ENCODE data around the gene DCTN5.
"Not testable (repeated sequence)": the region's sequence is repeated elsewhere in the genome, so short reads cannot be mapped to it uniquely, and the experiment has no call there.

DCTN5 gene

DNA sequence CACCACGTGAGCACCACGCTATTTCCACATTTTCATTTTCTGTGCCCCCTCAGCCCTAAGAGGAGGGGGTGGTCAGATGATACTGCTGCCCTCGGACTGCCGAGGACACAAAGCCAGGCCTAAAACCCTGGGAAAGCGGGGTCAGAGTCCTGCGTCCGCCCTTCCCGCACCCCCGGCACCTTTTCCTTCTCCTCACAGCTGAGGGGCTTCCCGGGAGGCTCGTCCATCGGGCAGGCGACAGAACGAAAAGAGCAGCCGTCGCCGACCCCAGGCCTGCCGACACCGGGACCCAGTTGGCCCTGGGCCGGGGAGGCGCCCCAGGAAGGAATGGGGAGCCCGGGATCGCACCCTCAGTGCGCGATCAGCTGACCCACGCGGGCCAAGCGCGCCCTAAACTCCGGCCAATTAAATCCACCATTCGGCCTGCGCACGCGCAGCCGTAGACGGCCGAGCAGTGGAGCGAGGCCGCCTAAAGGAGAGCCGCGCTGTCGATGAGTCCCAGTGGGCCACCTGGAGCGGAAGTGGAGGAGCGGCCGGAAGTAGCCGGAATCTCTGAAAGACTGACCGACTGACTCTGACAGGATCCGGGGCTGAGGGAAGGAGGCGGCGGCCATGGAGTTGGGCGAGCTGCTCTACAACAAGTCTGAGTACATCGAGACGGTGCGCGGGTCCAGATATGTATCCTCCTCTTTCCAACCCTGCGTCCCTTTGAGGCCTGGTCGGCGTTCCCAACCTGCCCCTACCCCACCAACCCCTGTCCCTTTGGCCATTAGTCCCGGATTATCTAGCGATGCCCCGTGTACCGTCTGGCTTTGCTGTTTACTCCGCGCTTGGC lies at the start of gene DCTN5, which contains the start of gene PALB2:
Gene DCTN5, plus strand, starts transcription at position 536 of the 835 bp plus-strand sequence. Its CDS starts 77 bp downstream, at position 613.
Gene PALB2, minus strand, starts transcription at position 380 of the 835 bp plus-strand sequence. Its CDS starts 153 bp downstream, at position 227.
- DNase-seq (ENCODE audit: low read depth in 2 of 2), result peak; percentile 62 to 72

DNA sequence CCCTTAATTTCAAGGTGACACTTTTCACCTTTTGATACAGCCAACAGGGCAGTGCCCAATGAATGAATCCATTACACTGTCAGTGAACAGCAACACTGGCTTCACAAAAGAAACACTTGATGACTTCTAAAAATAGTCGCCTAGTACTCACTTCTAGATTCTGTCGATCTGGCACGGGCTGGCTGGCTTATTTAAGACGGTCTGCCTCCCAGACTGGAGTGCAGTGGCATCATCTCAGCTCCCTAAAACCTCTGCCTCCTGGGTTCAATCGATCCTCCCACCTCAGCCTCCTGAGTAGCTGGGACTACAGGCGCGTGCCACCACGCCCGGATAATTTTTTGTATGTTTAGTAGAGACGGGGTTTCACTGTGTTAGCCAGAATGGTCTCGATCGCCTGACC lies 47.1 kb upstream of the DCTN5 start:
- no peak for DNase-seq (ENCODE audit: low read depth in 2 of 2)

DNA sequence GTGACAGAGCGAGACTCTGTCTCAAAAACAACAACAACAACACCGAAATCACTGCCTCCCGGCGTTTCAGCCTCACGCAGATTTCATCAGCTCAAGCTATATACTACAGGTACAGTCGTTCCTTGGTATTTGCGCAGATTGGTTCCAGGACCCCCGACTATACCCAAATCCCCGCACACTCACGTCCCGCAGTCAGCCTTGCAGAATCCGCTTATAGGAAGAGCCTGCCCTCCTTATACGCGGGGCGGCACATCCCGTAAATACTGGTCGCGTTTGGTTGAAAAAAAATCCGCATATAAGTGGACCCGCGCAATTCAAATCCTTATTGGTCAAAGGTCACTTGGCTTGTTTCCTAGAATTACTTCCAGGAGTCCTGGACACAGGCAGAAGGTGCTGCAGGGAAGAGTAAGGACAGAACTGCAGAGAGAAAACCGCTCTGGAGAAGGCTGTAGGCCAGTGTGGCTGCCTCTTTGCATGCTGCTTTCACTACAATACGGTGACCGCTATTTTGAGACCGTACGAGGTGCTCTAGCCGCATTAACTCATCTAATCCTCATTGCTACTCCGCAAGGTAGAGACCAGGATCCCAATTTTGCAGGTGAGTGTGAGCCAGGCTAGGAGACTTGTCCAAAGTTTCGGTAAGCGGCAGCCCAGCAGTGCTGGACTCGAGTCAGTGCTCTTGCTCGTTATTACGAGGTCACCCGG lies 45.9 kb upstream of the DCTN5 start:
- no peak for DNase-seq (ENCODE audit: low read depth in 2 of 2)

DNA sequence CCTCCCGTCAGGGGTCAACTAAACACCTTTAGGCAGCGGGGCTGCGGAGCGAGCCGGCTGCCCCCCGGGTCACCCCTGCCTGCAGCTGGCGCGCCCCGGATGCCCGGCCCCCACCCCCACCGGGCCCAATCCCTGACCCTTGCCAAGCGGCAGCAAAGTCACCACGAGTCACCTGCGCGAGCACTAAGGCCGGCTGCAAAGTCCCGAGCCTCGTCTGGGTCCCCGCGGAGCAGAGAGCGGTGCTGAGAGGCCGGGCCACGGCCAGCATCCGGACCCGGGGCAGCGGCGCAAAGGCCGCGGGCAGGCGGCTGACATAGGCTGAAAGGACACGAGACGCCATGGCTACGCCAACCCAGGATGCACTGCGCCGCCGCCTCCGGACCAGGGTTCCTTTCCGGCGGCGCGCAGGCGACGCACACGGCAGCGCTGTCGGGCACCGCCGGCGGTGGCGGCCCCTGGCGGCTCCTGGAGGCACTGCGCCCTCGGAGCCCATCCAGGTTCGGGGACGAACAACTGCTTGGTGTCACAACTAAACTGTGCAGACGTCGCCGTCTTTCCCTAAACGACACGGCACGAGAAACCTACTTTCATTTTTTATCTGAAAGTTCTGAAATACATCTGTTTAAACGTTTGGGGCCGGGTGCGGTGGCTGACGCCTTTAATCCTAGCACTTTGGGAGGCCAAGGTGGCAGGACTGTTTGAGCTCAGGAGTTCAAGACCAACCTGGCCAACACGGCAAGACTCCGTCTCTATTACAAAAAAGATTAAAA lies 45.1 kb upstream of the DCTN5 start, which contains the start of gene NDUFAB1:
Gene NDUFAB1, minus strand, starts transcription at position 366 of the 770 bp plus-strand sequence. Its CDS starts 26 bp downstream, at position 340.
- DNase-seq (ENCODE audit: low read depth in 2 of 2), result peak; percentile 76 to 84

DNA sequence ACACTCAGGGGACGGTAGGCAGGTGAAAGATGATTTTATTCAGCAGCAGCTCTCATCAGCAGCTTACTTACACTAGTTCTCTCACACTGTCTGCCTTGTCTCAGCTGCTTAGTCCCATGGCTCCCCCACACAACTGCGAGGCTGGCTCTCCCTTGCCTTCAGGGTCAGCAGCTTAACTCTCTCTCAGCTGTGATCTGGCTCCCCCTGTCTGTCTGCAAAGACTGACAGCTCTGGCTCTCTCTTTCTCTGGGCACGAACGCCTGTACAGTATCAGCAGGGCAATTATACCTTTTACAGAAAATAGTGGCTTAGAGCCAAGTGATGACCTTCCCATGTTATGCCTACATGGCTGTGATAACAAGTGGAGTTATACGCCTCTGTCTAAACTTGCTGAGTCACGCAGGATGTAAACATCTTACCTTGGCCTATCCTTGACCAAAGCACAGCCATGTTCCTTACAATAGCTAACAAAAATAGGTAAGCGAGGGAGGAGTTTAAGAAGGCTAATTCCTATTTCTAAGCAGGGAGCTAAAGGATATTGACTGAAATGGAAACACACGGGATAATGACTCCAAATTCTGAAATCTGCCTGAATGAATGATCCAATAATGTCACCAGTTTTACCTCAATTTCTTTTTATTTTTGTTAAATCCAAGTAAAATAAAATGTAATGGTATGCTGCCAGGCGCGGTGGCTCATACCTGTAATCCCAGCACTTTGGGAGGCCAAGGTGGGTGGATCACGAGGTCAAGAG lies 44.1 kb upstream of the DCTN5 start:
- no peak for DNase-seq (ENCODE audit: low read depth in 2 of 2)

DNA sequence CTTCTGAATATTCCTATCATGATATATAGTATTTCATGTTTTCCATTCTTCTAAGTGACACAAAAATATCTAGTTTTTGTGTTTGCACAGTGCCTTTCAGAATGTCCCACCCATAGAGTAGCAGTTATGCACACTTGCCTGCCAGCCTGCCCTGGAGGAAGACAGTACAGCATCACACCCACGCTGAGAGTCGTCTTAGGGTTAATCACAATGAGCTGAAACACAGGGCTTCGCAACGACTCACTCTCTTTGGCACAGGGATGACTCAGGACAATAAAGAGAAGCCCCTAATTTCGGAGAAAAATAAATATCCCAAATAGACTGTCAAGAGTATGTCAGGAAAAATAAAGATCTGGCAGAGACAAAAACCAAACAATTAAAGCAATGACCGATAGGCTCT lies 33.5 kb upstream of the DCTN5 start:
- no peak for DNase-seq (ENCODE audit: low read depth in 2 of 2)

DNA sequence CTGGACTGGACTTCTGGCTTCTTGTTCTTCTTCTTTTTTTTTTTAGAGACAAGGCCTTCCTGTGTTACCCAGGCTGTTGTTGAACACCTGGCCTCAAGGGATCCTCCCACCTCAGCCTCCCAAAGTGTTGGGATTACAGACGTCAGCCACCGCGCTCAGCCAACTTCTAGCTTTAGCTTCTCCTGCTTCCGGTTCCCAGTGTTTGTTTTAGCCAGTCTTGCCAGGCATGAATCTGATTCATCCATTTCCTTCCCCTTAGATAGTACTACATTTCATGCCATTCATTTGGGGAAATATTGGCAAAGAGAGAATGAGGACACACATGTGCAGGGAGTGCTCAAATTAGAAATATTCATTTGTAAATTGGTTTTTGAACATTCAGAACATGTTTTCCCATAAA lies 33.1 kb upstream of the DCTN5 start:
- DNase-seq (ENCODE audit: low read depth in 2 of 2), result no peak

DNA sequence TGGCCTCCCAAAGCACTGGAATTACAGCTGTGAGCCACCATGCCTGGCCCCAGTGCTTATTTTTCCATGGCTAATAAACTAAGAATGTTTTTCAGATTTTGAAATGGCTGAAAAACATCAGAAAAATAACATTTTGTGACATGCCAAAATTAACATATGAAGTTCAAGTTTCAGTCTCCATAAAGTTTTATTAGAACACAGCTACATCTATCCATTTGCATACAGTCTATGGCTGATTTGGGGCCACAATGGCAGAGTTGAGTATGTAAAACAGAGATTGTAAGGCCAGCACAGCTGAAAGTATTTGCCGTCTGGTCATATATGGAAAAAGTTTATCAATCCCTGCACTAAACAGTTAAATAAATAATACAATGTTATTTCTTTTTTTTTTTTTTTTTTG lies 31.3 kb upstream of the DCTN5 start:
- DNase-seq (ENCODE audit: low read depth in 2 of 2), result no peak

DNA sequence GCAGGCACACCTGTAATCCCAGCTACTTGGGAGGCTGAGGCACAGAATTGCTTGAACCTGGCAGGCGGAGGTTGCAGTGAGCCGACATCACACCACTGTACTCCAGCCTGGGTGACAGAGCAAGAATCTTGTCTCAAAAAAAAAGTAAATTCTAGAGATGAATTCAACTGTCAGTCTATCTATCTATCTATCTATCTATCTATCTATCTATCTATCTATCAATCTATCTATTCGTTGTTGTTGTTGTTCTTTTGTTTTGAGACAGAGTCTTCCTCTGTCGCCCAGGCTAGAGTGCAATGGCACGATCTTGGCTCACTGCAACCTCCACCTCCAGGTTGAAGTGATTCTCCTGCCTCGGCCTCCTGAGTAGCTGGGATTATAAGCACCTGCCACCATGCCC lies 30.4 kb upstream of the DCTN5 start:
- not testable (repeated sequence) for DNase-seq (ENCODE audit: low read depth in 2 of 2)

DNA sequence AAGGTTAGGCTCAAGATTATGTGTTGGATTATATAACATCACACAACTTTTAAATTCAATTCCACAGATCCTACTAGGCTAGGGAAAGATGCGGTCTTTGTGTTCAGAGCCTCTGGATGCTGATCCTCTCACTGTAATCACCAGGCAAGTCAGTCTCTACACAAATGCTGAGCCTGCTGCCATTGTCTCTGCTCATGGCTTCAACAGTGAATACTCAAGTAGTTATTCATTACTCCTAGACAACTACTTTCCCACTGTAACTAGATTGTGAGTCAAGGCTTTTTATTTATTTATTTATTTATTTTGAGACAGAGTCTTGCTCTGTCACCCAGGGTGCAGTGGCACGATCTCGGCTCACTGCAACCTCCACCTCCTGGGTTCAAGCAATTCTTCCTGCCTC lies 29.3 kb upstream of the DCTN5 start:
- DNase-seq (ENCODE audit: low read depth in 2 of 2), result no peak

DNA sequence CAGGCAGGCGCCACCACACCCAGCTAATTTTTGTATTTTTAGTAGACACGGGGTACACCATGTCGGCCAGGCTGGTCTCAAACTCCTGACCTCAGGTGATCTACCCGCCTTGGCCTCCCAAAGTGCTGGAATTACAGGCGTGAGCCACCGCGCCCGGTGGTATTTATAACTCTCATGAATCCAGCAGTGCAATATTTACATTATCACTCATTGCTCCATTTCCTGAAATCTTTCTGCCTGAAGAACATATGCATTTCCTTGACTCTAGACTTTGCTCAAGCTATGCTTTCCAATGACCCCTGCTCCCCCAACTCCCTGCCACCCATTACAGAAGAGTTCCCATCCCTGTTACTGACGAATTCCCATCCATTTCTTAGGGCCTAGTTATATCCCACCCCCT lies 25.5 kb upstream of the DCTN5 start:
- no peak for DNase-seq (ENCODE audit: low read depth in 2 of 2)

DNA sequence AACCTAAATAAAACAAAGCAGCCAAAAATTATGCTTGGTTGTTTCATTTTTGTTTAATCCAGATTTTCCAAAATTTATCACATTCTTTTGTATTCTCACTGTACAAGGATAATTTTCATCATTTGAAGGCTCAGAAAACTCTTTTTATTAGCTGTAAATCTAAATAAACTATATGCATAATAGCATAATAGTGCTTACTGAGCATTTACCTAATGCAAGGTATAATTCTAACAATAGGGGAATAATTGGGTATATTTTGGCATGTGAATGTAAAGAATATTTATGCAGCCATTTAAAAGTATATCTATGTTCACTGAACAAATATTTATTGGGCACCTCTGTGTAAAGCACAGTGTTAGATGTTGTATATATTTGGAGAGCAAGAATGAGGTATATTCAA lies 17.2 kb upstream of the DCTN5 start:
- no peak for DNase-seq (ENCODE audit: low read depth in 2 of 2)

DNA sequence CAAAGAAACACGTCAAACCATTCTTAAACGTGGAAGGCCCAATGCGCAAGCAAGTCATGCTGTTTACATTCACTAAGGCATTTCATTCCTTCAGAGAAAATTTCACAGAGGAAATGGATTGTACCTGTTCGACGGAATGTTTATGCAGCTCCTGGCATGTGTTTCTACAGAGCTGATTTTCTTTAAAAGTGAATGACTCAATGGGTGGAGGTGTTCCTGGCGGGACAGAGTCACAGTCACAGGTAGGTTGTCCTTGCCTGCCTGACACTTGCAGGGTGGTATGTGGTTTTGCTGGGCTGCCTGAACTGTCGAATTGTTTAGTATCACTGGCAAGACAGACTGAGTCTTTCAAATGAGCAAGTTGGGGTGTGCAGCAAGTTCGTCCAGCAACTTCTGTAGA lies 11.8 kb upstream of the DCTN5 start:
- no peak for DNase-seq (ENCODE audit: low read depth in 2 of 2)

DNA sequence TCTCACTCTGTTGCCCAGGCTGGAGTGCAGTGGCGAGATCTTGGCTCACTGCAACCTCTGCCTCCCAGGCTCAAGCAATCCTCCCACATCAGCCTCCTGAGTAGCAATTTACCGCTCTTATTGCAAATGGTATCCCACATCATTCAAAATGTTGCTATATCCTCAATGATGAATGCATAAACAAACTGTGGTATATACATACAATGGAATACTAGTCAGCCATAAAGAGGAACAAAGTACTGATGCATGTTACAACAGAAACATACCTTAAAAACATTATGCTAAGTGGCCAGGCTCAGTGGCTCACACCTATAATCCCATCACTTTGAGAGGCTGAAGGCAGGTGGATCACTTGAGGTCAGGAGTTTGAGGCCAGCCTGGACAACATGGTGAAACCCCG lies 9.4 kb upstream of the DCTN5 start:
- not testable (repeated sequence) for DNase-seq (ENCODE audit: low read depth in 2 of 2)

DNA sequence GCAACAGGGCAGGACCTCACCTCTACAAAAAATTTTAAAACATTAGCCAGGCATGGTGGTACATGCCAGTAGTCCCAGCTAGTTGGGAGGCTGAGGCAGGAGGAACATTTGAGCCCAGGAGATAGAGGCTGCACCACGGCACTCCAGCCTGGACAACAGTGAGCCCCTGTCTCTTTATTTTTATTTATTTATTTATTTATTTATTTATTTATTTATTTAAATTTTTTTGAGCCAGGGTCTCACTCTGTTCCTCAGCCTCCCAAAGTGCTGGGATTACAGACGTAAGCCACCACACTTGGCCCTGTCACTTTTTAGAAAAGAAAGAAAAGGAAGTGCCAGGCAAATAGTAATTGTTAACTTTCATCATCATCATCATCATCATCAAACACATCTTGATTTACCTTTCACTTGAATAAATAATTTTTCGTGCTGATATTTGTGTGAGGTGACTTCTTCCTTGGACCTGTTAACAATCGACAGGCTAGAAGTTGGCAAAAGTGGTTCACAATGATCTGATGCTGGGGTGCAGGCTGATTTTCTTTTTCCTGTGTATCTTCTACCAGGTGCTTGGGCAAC lies 6.7 kb upstream of the DCTN5 start:
- no peak for DNase-seq (ENCODE audit: low read depth in 2 of 2)

DNA sequence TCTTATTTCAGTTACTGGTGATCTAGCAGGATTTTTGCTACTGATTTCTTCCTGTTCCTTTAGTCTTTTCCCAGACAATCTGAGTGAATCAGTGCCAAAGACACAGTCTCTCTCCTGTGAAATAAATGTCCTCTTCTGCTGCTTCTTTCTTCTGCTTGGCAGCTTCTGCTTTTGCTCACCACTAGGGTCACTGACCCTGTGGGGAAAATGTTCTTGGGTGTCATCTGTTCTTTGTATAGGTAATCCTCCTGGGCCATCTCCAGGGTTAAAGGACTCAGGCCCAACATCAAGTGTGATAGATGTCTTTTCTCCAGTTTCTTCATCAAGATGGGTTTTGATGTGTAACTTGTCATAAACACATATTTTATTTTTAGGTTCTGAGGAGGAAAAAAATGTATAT lies 5.3 kb upstream of the DCTN5 start:
- DNase-seq (ENCODE audit: low read depth in 2 of 2), result no peak

DNA sequence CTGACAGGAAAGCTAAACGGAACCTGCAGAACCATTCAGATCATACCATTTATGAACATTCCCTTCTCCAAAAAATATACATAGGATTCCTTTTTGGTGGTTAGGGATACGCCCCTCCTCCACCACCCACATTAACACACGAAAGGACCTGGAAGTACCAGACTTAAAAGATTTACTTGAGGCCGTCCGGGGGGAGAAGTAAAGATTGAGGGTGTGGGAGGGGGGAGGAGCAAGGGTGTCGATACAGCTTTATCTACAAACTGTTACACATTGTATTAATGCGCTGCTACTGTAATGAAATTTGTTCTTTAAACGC lies 693 bp upstream of the DCTN5 start:
- no peak for DNase-seq (ENCODE audit: low read depth in 2 of 2)

DNA sequence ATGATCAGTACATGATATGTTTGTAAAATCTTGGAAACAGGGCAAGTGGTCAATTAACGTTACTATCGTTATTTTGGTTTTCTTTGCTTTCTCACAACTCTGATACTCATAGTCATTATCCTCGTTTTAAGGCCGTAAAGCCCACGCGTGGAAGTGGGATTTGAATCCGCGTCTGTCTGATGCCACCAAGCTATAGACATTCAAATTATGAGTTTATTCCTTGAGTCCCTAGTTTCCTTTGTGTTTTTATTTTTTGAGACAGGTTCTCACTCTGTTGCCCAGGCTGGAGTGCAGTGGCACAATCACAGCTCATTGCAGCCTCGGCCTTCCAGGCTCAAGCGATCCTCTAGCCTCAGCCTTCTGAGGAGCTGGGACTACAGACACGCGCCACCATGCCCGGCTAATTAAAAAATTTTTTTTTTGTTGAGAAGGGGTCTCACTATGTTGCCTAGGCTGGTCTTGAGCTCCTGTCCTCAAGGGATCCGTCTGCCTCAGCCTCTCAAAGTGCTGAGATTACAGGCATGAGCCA lies 1.0 kb downstream of the DCTN5 start:
- no peak for DNase-seq (ENCODE audit: low read depth in 2 of 2)

DNA sequence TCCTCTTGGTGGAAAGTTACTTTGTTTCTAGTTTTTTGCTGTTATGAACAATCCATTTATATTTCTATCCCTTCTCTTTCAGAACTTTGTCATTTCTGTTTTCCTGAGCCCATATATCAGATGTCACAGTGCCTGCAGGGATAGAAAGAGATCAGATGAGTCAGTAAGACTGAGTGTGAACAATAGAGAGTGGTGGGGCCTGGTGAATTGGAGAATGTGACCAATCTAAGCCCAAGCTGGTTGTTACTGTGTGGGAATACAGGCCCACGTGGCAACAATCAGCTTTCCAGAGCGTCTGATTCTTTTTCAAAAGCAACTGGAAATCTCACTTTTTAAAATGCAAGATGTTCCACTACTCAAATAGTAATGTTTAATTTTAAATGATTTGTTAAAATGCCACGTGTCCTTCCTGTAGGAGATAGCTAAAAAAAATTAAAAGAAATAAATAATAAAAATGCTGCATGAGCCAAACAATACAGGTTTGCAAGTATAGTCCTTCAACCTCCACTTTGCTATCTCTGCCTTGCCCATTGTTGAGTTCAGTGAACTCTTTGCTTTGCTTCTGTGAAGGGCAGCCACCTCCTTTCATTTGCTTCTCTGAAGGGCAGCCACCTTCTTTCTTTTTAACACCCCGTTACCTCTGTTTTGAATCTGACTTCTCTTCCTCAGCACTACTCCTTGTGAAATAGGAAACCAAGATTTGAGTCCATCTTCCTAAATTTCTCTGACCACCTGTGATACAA lies 9.6 kb downstream of the DCTN5 start:
- no peak for DNase-seq (ENCODE audit: low read depth in 2 of 2)

DNA sequence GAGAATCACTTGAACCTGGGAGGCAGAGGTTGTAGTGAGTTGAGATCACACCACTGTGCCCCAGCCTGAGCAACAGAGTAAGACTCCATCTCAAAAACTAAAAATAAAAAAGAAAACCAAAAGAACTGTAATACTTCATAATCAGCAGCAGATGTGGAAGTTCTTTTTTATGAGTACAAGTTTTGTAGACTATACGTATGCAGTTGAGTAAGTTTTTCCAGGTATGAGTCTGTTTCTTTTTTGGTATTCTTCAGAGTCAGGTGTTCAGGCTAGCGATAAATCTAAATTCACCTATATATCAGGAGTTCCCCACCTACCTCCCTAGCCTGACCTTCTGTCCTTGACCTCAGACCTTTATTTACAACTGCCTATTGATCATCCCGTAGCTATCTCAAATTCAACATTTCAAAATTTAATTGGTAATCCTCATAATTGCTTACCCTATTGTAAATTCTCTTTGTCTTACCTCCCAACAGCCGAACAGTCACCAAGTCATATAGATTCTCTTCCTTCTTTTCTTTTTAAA lies 10.7 kb downstream of the DCTN5 start:
- no peak for DNase-seq (ENCODE audit: low read depth in 2 of 2)
